GM04504 (cell line): Measurements from ENCODE around the gene MRPL52.
A peak's percentile ranks its signal among the peaks of the same experiment; 100 is the strongest.
"Not testable (repeated sequence)": the region's sequence is repeated elsewhere in the genome, so short reads cannot be mapped to it uniquely, and the experiment has no call there.

ENCODE experiments used
- DNase-seq: peaks from one replicate; pipeline ENCODE4 v3.0.0-alpha.2; 2012; ENCODE audit warnings: low read depth

Gene MRPL52

DNA sequence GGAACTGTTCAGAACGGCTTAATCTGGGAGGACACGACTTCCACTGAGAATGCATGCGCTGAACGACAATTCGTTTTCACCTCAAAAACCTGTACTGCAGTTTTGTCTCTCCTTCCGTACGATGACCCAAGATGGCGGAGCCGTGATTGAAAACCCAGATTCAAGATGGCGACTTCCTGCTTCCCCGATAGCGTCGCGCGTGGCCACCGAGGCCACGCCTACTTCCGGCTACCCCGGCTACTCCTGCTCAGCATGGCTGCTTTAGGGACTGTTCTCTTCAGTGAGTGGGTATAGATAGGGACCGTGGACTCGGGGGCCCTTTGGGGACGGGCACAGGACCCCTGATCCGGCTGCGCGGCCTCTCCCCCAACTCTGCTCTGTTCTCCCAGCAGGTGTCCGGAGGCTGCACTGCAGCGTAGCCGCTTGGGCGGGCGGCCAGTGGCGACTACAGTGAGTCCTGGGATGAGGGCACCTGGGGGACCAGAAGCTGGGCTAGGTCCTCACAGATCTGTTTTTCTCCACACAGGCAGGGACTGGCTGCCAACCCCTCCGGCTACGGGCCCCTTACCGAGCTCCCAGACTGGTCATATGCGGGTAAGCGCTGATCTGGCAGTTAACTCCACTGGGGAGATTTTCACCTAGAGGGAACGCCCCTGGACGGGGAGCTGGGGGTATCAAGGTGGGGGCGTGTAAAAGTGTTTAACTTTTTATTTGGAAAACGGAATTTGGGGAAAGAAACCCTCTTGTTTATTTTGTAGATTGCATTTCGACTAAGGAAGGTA is at the start of gene MRPL52:
Gene MRPL52 (plus strand): TSS at position 227 of the 782 bp plus-strand sequence. CDS start 26 bp downstream, at position 253.
- peak; percentile 72 for DNase-seq

DNA sequence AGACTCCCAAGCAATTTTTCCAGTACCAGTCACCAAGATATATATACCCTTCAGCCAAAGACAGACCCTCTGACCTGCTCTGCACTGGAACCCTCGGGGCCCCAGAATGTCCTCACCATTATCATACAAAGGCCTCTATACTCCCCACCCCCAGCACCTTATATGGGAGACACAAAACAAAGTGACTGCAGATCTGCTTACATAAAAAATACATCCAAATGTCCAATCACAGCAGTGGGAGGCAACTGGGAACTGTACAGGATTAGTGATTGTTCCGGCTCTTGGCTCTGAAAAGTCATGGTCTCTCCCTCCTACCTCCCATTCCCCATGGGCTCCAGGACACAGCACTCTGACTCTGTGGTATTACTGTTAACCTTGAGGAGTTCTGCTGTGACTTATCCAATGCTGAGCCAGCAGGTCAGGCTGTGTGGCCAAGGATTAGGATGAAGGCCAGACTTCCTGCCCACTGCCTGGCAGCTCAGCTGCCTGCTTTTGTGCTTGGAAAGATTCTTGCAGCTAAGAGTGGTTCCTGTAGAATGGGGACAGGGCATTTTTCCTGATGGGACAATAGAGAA is 49.5 kb upstream of the MRPL52 start:
- DNase-seq, result no peak

DNA sequence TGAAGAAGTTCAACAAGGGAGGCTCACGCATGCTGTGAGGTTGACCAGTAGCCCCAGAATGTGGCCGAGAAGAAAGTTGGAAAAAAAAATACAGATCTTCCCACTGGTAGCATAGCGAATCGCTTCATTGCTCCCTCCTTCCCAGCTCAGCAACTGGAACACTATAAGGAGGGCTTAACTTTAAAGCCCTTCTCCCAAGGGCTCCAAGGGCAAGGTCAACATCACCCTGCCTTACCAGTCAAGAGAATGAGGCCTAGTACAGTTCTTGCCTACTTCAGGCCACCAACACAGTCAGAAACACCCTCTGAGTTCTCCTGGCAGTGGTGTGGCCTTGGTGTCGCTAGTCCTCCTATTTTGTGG is 48.8 kb upstream of the MRPL52 start:
- DNase-seq, result no peak

DNA sequence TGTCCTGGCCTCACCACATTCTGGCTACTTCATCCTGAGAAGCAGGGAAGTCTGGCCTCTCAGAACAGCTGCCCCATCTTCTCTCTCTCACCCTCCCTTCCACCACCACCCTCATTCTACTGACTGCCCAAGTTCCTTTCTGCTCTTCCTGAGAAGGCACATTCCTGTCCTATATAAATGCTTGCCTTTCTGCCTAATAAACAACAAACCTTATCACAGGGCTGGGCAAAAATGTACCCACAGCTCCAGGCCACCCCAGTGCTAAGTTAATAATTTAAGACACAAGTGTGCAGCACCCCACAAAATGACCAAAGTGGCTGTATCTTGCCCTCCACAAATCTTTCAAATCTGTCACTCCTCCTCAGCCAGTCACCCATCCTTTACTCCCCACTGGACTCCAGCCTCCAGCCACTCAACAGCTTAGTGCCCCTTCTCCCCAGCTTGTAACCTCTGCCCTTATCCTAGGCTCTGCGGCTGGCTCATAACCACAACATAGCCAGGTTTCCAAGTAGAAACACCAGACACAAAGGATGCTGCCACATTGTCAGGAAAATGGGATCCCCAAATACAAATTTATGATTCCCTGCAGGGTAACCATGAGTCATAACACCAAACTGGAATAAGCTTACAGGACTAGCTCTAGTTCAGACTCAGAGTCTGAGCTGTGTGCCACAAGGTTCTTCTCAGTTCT is 48.2 kb upstream of the MRPL52 start:
- DNase-seq, result peak; percentile 19

DNA sequence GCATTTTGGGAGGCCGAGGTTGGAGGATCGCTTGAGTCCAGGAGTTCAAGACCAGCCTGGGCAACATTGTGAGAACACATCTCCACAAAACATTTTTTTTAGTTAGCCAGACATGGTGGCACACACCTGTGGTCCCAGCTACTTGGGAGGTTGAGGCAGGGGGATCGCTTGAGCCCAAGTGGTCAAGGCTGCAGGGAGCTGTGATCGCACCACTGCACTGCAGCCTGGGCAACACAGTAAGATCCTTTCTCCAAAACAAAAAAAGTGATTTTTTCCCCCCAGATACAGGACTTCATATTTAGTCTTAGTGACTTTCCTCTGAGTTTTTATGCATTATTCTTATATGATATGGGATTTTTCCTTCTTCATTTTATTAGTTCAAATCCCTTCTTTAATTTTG is 43.0 kb upstream of the MRPL52 start:
- DNase-seq, result no peak

DNA sequence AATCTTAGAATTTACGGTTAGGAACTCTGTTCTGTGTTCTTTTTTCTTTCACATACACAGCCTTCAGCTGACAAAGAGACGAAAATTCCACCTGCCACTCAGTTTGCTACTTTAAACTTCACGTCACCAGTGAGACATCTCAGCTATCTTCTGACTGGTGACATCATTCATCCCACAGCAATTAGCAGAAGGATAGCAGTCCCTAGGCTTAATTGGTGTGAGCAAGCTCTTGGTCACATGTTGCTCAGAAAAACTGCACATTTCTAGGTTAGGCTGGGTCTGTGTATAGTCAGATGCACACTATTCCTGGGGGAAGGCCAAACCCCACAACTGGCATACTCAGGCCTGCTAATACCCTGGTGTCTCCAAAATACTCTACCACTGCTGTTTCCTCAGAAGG is 38.4 kb upstream of the MRPL52 start:
- DNase-seq, result peak; percentile 44

DNA sequence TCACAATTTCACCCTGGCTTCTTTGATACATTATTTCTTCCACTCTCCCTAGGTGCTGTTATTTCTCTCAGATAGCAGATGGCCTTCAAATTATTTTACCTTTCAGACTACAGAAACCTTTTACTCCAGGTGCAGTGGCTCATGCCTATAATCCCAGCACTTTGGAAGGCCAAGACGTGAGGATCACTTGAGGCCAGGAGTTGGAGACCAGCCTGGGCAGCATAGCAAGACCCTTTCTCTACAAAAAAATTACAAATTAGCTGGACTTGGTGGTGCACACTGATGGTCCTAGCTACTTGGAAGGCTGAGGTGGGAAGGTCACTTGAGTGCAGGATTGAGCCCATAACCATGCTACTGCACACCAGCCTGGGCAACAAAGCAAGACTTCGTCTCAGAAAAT is 37.5 kb upstream of the MRPL52 start:
- no peak for DNase-seq

DNA sequence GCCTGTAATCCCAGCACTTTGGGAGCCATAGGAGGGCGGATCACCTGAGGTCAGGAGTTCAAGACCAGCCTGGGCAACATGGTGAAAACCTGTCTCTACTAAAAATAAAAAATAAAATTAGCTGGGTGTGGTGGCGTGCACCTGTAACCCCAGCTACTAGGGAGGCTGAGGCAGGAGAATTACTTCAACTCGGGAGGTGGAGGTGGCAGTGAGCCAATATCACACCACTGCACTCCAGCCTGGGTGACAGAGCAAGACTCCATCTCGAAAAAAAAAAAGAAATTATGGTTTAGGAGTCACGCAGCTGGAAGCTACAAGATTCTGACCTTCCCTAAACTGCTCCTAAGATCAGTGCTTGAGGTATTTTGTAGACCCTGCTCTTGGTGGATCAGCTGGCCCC is 36.1 kb upstream of the MRPL52 start:
- not testable (repeated sequence) for DNase-seq

DNA sequence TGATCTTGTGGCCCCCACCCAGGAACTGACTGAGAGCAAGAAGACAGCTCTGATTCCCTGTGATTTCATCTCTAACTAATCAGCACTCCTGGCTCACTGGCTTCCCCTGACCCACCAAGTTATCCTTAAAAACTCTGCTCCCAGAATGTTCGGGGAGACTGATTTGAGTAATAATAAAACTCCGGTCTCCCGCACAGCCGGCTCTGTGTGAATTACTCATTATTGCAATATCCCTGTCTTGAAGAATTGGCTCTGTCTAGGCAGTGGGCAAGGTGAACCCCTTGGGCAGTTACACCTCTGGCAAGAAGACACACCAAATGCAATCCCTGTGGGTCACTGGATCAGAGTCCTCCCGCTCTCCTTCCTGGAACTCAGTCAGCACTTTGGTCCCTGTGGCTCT is 35.7 kb upstream of the MRPL52 start:
- DNase-seq, result no peak

DNA sequence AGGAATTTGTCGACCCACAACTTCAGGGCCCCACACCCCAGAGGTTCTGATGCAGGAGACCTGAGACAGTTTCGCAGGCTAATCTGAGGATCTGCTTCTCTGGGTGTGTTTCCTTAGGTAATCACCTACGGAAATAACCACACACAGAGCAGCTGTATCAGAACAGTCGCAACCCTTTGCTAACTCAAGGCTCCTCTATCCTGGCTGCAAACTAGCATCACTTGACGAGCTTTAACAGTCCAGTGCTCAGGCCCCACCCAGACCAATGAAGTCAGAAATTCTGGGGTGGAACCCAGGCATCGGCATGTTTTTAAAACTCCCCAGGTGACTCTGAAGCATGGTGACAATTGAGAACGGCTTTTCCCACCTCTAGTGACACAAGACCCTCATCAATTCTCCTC is 35.1 kb upstream of the MRPL52 start:
- no peak for DNase-seq

DNA sequence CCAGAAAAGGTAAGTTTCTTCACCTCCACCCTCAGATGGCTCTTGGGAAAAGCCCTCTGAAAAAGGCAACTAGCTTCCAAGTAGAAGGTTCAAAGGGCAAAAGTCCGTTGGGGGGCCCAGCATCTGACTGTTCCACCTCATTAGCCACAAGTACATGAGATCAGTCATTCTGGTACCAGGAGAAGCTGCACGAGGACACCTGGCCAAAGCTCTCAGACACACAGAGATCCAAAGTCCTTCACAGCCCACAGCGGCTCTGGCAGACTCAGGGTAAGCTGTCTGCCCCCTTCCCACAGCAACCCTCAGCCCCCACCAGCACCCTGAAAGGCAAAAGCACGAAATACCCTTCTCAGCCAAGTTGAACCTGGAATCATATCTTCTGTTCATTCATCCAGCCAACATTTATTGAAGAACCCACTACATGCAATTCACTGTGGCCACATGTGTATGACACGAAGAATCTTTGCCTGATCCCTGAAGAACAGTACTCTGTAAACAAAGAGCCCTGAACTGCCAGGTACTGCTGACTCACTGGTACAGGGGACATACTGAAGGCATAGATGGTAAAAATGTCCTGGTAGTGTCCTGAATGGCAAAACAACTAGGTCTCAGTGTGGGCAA is 33.5 kb upstream of the MRPL52 start:
- no peak for DNase-seq

DNA sequence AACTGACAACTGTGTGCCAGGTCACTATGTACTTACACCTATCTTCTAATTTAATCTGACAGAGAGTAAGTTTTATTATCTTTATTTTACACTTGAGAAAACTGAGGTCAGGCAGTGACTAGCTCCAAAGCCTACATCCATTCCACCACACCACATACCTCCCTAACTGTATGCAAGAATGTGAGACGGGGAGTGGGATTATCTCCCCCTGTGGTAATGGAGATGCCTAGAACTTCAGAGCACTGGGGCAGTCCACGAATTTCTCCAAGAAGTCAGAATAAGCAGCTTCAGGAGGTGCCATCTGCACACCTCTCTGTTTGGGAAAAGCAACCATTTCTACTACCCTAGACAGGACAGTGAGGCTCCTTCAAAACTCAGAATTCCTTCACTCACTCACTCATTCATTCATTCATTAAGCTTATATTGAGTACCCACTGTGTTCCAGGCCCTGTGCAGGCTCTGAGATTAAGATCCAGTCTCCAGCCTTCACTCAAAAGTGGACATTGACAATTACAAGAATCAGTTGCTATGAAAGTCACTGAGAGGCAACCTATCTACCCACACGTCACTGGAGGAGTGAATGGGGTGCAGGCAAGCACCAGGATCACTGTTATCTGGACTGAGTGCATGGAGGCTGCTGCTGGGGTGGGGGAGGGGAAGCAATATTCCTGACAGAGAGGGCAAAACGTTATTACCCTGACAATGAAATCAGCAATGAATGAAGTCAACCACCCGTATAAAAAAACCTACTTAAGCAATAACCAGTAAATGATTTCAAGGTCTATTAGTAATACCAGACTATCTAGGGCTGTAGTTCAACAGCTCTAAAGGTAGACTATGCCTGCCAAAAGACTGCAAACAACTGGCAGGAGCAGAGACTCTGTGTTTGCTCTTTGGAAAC is 32.4 kb upstream of the MRPL52 start:
- DNase-seq, result no peak

DNA sequence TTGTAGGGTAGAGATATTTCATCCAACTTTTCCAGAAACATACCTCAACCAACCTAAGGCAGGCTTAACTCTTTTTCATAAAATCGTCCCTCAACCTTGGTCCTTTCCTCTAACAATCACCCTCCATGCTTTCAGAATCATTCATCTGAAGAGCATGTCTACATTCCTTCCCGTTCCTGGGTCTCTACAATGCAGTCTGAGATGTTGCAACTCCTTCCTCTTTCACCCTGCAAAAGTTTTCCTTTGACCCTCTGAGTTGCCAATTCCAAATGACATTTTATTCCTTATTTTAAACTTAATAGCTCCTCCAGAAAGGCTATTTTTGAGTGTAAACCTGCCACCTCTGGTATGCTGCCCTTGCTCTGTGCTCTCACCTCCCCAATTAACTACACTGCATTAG is 31.2 kb upstream of the MRPL52 start:
- no peak for DNase-seq

DNA sequence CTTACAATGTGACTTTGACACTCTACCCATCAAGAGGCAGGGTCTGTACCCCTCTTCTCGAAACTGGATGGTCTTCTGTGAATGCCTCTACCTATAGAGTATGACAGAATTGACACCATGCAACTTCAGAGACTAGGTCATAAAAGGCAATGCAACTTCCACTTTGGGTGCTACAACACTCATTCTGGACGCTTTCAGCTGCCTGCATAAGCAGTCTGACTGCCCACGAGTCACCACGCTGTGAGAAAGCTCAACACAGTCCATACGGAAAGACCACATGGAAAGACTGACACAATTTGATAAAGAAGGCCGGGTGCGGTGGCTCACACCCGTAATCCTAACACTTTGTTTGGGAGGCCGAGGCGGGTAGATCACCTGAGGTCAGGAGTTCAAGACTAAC is 29.3 kb upstream of the MRPL52 start:
- DNase-seq, result no peak

DNA sequence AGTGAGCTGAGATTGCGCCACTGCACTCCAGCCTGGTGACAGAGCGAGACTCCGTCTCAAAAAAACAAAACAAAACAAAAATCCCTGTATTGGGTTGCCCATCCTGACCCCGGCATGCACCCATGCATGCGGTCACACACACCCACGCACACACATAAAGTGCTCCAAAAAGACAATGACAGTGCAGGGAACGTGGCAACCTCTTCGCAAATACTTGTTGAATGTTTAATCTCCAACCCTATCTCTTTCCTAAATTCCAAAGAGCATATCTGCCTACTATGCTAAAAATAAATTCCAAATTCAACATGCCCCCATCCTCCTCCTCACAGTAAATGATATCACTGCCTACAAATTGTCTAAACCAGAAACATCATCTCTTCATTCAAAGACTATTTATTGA is 28.0 kb upstream of the MRPL52 start:
- no peak for DNase-seq

DNA sequence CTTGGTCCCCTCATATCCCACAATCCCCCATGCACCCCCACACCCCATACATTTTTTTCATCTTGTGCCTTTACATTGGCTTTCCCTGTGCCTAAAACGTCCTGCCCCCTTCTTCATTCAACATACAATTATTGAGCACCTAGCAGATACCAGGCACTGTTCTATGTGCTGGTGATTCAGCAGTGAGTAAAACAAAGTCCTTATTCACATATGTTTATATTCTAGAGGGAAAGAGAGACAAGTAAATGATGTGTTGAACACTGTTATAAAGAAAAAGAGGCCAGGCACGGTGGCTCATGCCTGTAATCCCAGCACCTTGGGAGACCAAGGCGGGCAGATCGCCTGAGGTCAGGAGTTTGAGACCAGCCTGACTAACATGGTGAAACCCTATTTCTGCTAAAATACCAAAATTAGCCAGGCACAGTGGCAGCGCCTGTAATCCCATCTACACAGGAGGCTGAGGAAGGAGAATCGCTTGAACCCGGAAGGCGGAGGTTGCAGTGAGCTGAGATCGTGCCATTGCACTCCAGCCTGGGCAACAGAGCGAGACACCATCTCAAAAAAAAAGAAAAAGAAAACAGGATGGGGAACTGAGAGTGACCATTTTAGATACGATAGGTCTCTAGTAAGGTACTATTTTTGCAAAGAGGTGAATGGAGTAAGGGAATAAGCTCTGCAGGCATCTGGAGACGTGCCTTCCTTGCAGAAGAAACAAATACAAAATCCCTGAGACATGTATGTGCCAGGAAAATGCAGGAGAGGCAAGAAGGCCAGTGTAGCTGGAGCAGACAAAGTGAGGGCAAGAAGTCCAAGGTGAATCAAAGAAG is 26.6 kb upstream of the MRPL52 start:
- DNase-seq, result no peak

DNA sequence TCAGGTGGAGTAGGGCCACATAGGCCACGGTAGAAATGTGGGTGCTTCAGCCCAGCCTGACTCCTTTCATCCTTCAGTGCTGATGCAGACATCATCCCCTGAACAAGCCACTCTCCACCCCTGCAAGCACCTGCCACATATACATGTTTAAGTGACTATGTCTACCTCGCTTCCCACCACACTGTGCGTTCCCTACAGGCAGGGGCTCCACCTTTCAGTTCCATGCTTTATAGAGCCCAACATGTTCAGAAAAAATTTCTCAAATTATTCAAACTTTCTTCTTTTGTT is 26.1 kb upstream of the MRPL52 start:
- DNase-seq, result no peak

DNA sequence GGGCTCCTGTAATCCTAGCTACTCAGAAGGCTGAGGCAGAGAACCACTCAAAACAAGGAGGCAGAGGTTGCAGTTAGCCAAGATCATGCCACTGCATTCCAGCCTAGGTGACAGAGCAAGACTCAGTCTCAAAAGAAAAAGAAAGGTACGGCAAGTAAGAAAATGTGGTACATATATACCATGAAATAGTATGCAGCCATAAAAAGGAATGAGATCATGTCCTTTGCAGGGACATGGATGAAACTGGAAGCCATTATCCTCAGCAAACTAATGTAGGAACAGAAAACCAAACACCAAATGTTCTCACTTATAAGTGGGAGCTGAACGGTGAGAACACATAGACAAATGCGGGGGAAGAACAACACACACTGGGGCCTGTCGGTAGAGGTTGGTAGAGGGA is 24.5 kb upstream of the MRPL52 start:
- not testable (repeated sequence) for DNase-seq

DNA sequence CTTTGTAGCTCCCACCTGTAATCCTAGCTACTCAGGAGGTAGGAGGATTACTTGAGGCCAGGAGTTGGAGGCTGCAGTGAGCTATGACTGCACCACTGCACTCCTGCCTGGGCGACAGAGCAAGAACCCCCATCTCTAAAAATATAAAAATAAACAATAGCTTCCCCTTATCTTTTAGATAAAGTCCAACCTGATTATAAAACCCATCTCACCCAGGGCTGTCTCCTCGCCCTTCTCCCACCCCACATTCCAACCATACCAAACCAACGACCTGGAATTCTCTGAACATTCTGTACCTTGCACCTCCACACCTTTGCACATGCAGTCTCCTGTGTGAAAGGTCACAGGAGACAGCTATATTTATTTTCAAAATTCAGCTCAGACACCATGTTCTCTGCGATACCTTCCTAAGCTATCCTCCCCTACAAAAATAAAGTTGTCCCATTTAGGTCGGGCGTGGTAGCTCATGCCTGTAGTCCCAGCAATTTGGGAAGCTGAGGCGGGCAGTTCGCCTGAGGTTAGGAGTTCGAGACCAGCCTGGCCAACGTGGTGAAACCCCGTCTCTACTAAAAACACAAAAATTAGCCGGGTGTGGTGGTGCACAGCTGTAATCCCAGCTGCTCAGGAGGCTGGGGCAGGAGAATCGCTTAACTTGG is 22.1 kb upstream of the MRPL52 start:
- DNase-seq, result no peak

DNA sequence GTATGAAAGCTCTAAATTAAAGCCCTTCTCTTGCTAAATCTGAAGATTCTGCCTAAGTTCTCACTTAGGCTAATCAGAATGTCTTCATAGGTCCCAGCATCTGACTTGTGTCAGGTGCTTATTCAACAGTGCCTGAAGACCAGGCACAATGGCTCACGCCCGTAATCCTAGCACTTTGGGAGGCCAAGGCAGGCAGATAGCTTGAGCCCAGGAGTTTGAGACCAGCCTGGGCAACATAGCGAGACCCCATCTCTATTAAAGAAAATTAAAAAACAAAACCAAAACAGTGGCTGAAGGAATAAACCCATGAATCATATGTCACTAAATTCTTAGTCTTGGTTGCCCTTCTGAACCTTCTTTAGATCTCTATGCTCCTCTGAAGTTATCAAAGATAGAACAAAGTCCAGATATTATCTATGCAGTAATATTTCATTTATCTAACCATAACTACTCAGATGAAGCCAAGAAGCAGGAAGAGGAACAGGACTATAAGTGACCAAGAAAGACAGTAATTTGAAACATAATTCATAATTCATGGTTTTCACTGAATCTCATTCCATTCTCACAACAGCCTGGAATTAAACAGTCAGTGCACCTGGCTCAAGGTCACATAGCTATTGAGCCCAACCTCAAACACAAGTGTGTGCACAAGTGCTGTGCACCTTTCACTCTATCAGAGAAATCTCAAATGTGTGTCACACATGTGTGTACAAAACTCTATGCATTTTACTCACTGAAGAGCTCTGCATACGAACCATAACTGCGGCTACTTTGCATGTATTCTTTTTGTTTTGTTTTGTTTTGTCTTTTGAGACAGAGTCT is 21.1 kb upstream of the MRPL52 start:
- no peak for DNase-seq
